ENCODE data around the gene DPY19L2.
"Not testable (repeated sequence)": the region's sequence is repeated elsewhere in the genome, so short reads cannot be mapped to it uniquely, and the experiment has no call there.

DNA sequence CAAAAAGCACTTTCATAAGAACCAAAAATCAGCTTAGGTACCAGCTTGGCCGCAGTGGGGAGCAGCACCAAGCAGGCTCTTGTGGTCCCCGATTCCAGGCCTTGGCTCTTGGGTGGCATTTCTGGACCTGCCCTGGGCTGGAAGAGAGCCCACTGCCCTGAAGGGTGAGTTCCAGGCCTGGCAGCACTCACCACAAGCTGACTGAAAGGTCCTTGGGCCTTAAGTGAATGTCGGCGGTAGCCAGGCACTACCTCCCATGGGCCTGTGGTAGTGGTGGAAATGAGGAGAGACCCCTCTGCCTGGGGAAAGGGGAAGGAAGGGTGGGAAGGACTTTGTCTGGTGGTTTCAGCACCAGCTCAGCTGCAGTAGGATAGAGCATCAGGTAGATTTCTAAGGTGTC is 96.3 kb downstream of the DPY19L2 start:
- TF ChIP-seq EZH2 (IDR thresholded peaks at IDR 0.05; ENCODE audit: borderline replicate concordance, low read depth, low read length, poor library complexity, severe bottlenecking) = not testable (repeated sequence)
- TF ChIP-seq, protein P1, sequence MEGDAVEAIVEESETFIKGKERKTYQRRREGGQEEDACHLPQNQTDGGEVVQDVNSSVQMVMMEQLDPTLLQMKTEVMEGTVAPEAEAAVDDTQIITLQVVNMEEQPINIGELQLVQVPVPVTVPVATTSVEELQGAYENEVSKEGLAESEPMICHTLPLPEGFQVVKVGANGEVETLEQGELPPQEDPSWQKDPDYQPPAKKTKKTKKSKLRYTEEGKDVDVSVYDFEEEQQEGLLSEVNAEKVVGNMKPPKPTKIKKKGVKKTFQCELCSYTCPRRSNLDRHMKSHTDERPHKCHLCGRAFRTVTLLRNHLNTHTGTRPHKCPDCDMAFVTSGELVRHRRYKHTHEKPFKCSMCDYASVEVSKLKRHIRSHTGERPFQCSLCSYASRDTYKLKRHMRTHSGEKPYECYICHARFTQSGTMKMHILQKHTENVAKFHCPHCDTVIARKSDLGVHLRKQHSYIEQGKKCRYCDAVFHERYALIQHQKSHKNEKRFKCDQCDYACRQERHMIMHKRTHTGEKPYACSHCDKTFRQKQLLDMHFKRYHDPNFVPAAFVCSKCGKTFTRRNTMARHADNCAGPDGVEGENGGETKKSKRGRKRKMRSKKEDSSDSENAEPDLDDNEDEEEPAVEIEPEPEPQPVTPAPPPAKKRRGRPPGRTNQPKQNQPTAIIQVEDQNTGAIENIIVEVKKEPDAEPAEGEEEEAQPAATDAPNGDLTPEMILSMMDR (conservative IDR thresholded peaks at IDR 0.05; ENCODE audit: low read depth, low read length) = not testable (repeated sequence)

All from A673 (cell line).